MG63 (cell line): ENCODE measurements around the gene TSPAN9. TPM values are rescaled to one million over a fixed set of nuclear protein-coding genes. Genes with fewer than 3 reads are reported as not detected.
A peak's percentile ranks its signal among the peaks of the same experiment; 100 is the strongest.

Experiments used
- DNase-seq: peaks from one replicate; pipeline ENCODE4 v3.0.0-alpha.2; 2020
- H3K27me3 ChIP-seq: fragments of 250-450 bp; sonication (Bioruptor Pico); 2 replicates; pipeline ENCODE4 v1.5.1; 2020; ENCODE audit warnings: mild to moderate bottlenecking, moderate library complexity
- H3K36me3 ChIP-seq: fragments of 250-450 bp; sonication (Bioruptor Pico); 2 replicates; pipeline ENCODE4 v1.5.1; 2020; ENCODE audit warnings: mild to moderate bottlenecking, moderate library complexity
- H3K4me3 ChIP-seq: fragments of 250-450 bp; sonication (Bioruptor Pico); 2 replicates; pipeline ENCODE4 v1.5.1; 2020; ENCODE audit warnings: mild to moderate bottlenecking, moderate library complexity
- H3K9me3 ChIP-seq: fragments of 250-450 bp; sonication (Bioruptor Pico); 2 replicates; pipeline ENCODE4 v1.5.1; 2020; ENCODE audit warnings: mild to moderate bottlenecking, moderate library complexity
- total RNA-seq: library from RNA; depleted of rRNA; stranded (reverse); fragments of >200 nt; shearing (Covaris generic); gene quantifications from 2 replicates; pipeline ENCODE4 v1.2.3, GENCODE V29; 2014; ENCODE audit warnings: low replicate concordance

Gene TSPAN9
- total RNA-seq, 1 experiment from 2014 or later = 25.8 TPM

GRCh38 chr12:3311027-3311402, 233.8 kb downstream of the TSPAN9 start:
- no peaks in the 10 kb centered on the region for H3K27me3 ChIP-seq
- no peak overlapping the region for H3K4me3 ChIP-seq
- no peaks in the 10 kb centered on the region for H3K36me3 ChIP-seq
- no peaks in the 10 kb centered on the region for H3K9me3 ChIP-seq
- peak; percentile 47 for DNase-seq

DNA sequence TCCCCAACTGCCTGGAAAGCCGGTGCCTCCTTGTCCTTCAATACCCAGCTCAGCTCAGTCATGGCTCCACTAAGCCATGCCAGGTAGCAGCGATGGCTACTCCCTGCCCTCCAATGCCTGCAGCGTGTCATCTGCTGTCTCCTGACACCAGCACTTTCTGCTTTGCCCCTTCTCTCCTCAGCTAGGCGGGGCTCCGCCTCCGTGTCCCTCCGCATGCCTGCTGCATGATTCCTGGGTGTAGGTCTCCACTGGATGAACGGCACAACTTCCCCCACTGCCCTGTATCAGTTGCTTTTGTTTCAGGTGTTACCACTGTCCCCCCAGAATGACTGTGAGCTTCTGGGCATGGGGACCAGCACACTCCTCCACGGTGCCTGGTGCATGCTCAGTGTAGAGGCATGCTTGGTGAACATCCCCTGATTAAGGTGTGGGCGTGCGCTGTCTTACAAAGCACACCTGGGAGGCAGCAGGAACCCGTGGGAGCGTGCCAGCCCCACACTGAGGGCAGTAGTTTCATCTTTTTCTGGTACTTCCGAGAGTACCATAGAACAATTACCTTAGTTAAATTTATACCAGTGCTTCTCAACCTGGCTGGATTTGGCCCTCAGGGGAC, 234.4 kb downstream of the TSPAN9 start:
- DNase-seq = no peak
- no peaks in the 10 kb centered on the region for H3K27me3 ChIP-seq
- H3K36me3 ChIP-seq = no peaks in the 10 kb centered on the region
- no peak overlapping the region for H3K4me3 ChIP-seq
- H3K9me3 ChIP-seq = no peaks in the 10 kb centered on the region

- H3K27me3 ChIP-seq = no peaks in the 10 kb centered on the region
- peak; percentile 60 for DNase-seq
- no peak overlapping the region for H3K4me3 ChIP-seq
- H3K9me3 ChIP-seq = no peaks in the 10 kb centered on the region
- no peaks in the 10 kb centered on the region for H3K36me3 ChIP-seq
Observed at GRCh38 chr12:3313066-3313465, 235.9 kb downstream of the TSPAN9 start.

GRCh38 chr12:3313675-3314663, 236.8 kb downstream of the TSPAN9 start:
- Histone ChIP-seq H3K4me3 (no peak overlapping the region), H3K27me3 (no peaks in the 10 kb centered on the region), H3K36me3 (no peaks in the 10 kb centered on the region), H3K9me3 (no peaks in the 10 kb centered on the region)
- DNase-seq = peak; percentile 60

DNA sequence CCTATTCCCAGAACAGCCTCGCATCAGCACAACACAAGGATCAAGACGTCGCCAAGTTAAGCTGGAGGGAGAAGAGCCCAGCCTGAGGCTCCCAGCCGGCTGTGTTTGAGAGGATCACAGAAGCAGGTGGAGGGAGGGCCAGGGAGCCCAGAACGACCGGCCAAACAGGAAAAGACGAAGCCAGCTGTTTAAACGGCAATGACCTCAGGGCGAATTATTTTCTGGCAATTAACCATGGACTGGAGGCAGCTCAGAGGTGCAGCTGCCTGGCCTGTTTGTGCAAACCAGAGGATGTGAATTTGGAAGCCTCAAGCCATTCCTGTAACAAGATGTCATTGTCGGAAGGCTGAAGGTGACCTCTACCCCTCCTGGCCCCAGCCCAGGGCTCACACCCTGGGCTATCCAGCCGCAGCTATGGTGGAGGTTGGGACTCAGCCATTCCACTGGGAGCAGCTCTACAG, 238.1 kb downstream of the TSPAN9 start:
- no peaks in the 10 kb centered on the region for H3K27me3 ChIP-seq
- DNase-seq = peak; percentile 86
- H3K36me3 ChIP-seq = no peaks in the 10 kb centered on the region
- H3K4me3 ChIP-seq = no peak overlapping the region
- H3K9me3 ChIP-seq = no peaks in the 10 kb centered on the region

DNA sequence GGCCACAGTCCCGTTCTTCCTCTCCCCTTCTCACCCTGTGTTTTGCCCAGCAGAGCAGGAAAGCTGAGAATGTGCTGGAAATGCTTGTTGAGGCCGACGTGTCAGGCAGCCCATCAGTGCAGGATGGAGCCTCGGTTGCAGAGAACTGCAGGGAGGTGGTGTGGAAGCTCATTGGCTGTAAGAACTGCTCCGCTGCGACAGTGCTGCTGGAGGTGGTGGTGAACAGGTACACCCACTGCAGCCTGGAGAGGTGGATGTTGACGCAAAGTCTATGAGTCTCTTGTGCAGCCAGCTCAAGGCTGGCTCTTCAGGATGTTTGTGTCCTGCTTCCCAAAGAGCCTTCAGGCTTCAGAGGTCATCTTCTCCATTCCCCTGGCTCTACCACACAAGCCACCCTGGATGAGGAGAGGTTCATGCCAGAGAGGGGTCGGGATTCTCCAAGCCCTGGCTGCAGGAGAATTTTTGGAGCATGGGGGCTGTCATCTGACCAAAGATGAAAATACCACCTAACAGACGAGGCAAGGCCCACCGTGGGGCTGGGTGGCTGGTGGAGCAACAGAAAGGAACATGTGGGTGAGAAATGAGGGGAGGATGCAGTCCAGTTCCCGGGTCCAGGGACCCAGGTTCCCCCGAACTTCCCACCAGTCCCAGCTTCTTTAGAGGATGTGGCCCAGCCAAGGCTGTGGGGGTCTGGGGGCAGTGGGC, 239.7 kb downstream of the TSPAN9 start:
- Histone ChIP-seq H3K9me3 (no peaks in the 10 kb centered on the region), H3K27me3 (no peaks in the 10 kb centered on the region), H3K4me3 (no peak overlapping the region), H3K36me3 (no peaks in the 10 kb centered on the region)
- no peak for DNase-seq

GRCh38 chr12:3317481-3317815, 240.3 kb downstream of the TSPAN9 start:
- no peaks in the 10 kb centered on the region for H3K27me3 ChIP-seq
- H3K4me3 ChIP-seq = no peak overlapping the region
- no peaks in the 10 kb centered on the region for H3K9me3 ChIP-seq
- no peaks in the 10 kb centered on the region for H3K36me3 ChIP-seq
- no peak for DNase-seq

DNA sequence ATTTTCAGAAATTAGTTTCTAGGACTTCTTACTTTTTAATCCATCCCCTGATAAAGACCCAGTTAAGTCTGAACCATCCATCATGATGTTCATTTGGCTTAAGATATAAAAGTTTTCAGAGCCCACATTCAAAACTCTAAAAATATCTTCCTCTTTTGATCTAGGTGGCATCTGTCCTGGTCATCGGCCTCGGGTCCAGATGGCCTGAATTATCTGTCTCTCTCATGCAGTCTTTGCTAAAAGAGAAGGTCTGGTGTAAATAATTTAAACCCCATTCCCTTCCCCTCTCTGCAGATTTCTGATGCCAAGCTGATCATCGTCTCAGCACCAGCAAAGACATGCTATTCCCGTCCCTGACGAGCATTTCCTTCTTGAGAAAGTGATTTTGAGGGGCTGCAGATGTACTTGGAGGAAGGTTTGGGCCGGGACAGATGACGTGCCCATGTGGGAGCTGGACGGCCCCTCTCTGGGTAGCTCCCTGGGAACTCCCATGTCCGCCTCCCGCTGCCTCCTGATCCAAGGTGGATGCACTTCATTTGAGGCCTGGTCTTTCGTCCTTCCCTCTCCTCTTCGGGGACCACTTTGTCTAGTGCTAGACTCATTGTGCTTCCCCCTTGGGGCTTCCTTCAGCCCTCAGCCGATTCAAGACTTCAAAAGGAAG, 240.8 kb downstream of the TSPAN9 start:
- H3K27me3 ChIP-seq = no peaks in the 10 kb centered on the region
- H3K9me3 ChIP-seq = no peaks in the 10 kb centered on the region
- no peaks in the 10 kb centered on the region for H3K36me3 ChIP-seq
- no peak for DNase-seq
- no peak overlapping the region for H3K4me3 ChIP-seq

DNA sequence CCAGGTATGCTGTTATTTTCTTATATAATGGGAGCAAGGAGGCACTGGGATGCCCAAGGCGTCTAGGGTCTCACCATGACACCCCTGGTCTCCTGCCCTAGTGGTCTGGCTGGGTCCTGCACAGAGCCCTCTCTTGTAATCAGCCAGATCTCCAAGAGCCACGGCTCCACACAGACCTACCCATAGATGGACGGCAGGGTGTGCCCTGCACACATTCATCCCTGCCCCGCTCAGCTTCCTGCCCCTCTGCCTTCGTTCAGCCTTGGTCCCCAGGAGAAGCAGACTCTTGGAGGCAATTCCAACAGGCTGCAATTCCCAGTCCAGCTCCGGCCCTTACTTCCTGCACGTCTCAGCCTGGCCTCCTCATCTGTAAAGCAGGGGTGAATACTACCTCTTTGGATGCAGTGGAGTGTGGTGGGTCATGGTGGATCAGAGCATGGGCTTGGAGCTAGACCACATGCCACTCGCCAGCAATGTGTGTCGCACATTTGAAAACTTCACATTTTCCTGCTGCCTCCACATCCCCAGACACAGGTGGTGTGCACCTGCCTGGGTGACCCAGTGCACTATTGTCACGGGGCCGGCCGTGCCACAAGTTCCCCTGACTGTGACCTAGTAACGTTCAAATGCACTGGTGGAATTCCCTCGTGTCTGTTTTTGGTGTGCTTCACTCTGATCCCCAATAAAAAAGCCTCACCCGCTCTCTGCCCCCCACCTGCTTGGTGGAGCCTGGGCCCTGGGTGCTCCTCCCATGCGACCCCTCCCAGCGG, 242.7 kb downstream of the TSPAN9 start:
- H3K36me3 ChIP-seq = no peaks in the 10 kb centered on the region
- no peak for DNase-seq
- no peaks in the 10 kb centered on the region for H3K9me3 ChIP-seq
- H3K4me3 ChIP-seq = no peak overlapping the region
- no peaks in the 10 kb centered on the region for H3K27me3 ChIP-seq

DNA sequence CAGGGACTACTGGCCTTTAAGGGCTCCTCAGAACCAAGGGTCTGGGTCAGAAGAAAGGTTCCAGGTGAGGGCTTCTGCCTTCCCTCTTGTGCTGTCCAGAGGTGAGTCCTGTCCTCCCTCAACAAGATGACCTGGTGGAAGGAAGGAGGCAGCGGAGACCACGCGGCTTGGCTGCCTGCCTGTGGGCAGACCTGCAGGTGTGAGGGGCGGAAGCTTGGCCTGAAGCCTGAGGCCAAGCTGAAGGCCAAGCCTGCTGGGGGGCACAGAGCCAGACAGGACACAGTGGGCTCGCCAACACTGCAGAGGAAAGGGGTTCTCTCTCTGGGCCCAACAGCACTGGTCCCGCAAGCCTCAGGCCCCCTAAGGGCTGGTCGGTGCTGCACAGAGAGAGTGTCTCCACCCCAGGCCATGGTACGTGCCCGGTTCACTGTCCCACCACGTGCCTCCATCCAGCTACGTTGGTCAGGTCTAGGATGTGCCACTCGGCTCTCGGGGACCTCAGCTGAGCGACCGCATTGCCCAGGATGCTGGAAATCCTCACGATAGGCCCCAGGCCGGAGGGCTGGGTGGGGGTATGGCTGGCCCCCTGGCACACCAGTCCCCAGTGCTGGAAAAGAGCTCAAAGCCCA, 243.8 kb downstream of the TSPAN9 start:
- no peaks in the 10 kb centered on the region for H3K36me3 ChIP-seq
- no peaks in the 10 kb centered on the region for H3K9me3 ChIP-seq
- DNase-seq = no peak
- no peak overlapping the region for H3K4me3 ChIP-seq
- no peaks in the 10 kb centered on the region for H3K27me3 ChIP-seq

DNA sequence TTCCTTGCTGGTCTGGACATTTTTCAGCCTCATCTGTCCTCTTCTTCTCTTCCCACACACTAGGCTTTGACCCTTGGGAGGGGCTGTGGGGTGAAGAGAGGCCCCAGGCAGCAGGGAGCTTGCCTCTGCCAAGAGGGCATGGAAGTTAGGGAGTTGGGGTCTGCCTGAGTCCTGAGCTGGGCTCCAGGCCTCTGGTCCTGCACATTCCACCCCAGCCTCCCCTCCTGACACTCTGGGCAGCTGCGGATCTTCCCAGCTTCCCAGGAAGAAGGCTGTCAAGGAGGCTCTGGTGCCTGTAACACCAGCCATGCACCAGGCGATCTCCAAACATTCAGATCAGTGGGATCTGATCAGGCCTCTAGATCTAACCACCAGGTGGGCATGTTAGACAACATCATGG, 244.7 kb downstream of the TSPAN9 start:
- H3K9me3 ChIP-seq = no peaks in the 10 kb centered on the region
- H3K36me3 ChIP-seq = no peaks in the 10 kb centered on the region
- H3K4me3 ChIP-seq = no peak overlapping the region
- no peaks in the 10 kb centered on the region for H3K27me3 ChIP-seq
- DNase-seq = no peak

DNA sequence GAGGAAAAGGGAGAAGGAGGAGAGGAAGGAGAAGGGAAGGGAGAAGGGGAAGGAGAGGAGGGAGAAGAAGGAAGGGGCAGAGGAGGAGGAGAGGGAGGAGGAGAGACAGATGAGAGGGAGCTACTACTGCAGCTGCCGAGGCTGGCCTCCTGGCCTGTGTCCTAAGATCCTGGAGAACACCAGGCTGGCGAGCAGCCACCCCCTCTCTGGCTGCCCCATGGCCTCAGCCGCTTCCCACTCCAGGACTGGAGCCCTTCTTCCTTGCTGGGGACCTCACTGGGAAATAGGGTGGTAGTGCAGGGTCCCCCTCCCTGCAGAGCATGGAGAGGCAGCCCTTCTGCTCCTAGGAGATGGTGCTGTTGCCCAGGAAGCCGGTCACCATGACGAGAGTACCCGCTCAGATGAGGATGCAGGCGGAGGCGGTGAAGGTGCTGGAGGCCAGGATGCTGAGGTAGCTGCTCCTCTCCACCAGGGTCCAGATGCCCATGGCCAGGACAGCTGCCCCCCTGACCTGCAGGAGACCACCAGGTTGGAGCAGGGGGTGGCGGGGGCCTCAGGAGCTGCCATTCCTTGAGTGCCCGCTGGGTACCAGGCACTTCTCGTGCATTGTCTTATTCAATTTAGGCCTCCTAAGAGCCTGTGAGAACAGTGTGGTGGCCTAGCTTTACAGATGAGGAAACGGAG, 246.0 kb downstream of the TSPAN9 start:
- H3K27me3 ChIP-seq = no peaks in the 10 kb centered on the region
- H3K36me3 ChIP-seq = no peaks in the 10 kb centered on the region
- no peak for DNase-seq
- H3K9me3 ChIP-seq = no peaks in the 10 kb centered on the region
- H3K4me3 ChIP-seq = no peak overlapping the region

GRCh38 chr12:3325736-3326135, 248.6 kb downstream of the TSPAN9 start:
- Histone ChIP-seq H3K27me3 (no peaks in the 10 kb centered on the region), H3K4me3 (no peak overlapping the region), H3K9me3 (no peaks in the 10 kb centered on the region), H3K36me3 (no peaks in the 10 kb centered on the region)
- no peak for DNase-seq

GRCh38 chr12:3326156-3326849, 249.1 kb downstream of the TSPAN9 start:
- DNase-seq = no peak
- Histone ChIP-seq H3K36me3 (no peaks in the 10 kb centered on the region), H3K27me3 (no peaks in the 10 kb centered on the region), H3K4me3 (no peak overlapping the region), H3K9me3 (no peaks in the 10 kb centered on the region)
